Stimulated activated CD4-positive, alpha-beta T cell treated with anti-CD3 and anti-CD28 coated beads, Interleukin-1b, Interleukin-23, amount 100 ng/mL, for 4 hours (primary cell): ENCODE measurements around the gene SH2D4B.
"Not testable (repeated sequence)": the region's sequence is repeated elsewhere in the genome, so short reads cannot be mapped to it uniquely, and the experiment has no call there.

ENCODE experiments used
- DNase-seq, 2 donors: peaks; one replicate each; pipeline ENCODE4 v3.0.0-alpha.2; 2020; ENCODE audit warnings: low read depth in 2 of 2

The SH2D4B gene

GRCh38 chr10:80524190-80524909 is 13.4 kb upstream of the SH2D4B start:
- DNase-seq: no peak

- DNase-seq: peak in 1 of 2 donors; percentile 23
Measured at GRCh38 chr10:80526218-80526617, 11.5 kb upstream of the SH2D4B start.

- DNase-seq: no peak
Measured at GRCh38 chr10:80526742-80527141, 11.0 kb upstream of the SH2D4B start.

- no peak for DNase-seq
Measured at GRCh38 chr10:80528185-80528700, 9.5 kb upstream of the SH2D4B start.

- no peak for DNase-seq
Measured at GRCh38 chr10:80528901-80529300, 8.8 kb upstream of the SH2D4B start.

- DNase-seq: peak in 1 of 2 donors; percentile 33
Measured at GRCh38 chr10:80529604-80530003, 8.1 kb upstream of the SH2D4B start.

GRCh38 chr10:80530251-80530650 is 7.5 kb upstream of the SH2D4B start:
- no peak for DNase-seq

GRCh38 chr10:80530816-80531215 is 6.9 kb upstream of the SH2D4B start:
- no peak for DNase-seq

- DNase-seq: no peak
Measured at GRCh38 chr10:80532571-80532970, 5.1 kb upstream of the SH2D4B start.

- not testable (repeated sequence) for DNase-seq
Measured at GRCh38 chr10:80534059-80534458, 3.6 kb upstream of the SH2D4B start.

GRCh38 chr10:80534646-80535045 is 3.1 kb upstream of the SH2D4B start:
- DNase-seq: not testable (repeated sequence)

- peak; percentile 63 to 64 for DNase-seq
Measured at GRCh38 chr10:80535671-80536360, 1.9 kb upstream of the SH2D4B start.

GRCh38 chr10:80536361-80536835 is 1.3 kb upstream of the SH2D4B start:
- no peak for DNase-seq

GRCh38 chr10:80537086-80537735 is 491 bp upstream of the SH2D4B start:
- no peak for DNase-seq

GRCh38 chr10:80538481-80539185 is 931 bp downstream of the SH2D4B start:
- DNase-seq: no peak

GRCh38 chr10:80539421-80540031 is 1.8 kb downstream of the SH2D4B start:
- DNase-seq: no peak

- DNase-seq: no peak
Measured at GRCh38 chr10:80540136-80540535, 2.4 kb downstream of the SH2D4B start.

GRCh38 chr10:80540618-80540980 is 2.9 kb downstream of the SH2D4B start:
- DNase-seq: no peak

- DNase-seq: no peak
Measured at GRCh38 chr10:80540981-80541750, 3.5 kb downstream of the SH2D4B start.

- no peak for DNase-seq
Measured at GRCh38 chr10:80542053-80542452, 4.4 kb downstream of the SH2D4B start.
